SK-N-SH (cell line): ENCODE data around the gene KRT74. TPM values are rescaled to one million over a fixed set of nuclear protein-coding genes. Genes with fewer than 3 reads are reported as not detected.

Experiments
- CTCF ChIA-PET: fragments of 300-600, 350-600 bp; formaldehyde crosslinking; extraction: SDS; loops from one replicate; lab custom pipeline; 2021; lab: Yijun Ruan, JAX
- POLR2A ChIA-PET: fragments of 350-600 bp; sonication (Branson Sonifier 250); formaldehyde crosslinking; extraction: SDS; loops from one replicate; lab custom pipeline; 2020; ENCODE audit warnings: antibody characterized with exemption, inconsistent platforms; lab: Yijun Ruan, JAX
- DNase-seq: peaks from one replicate; pipeline ENCODE4 v3.0.0; 2012
- H2AFZ ChIP-seq: fragments of 200-600 bp; sonication (generic); 2 replicates; pipeline ENCODE4 v1.8.1; 2016; ENCODE audit warnings: antibody characterized with exemption, mild to moderate bottlenecking, low read depth
- H3F3A ChIP-seq: fragments of 200-600 bp; sonication (generic); replicated peaks from 2 replicates; pipeline ENCODE3; 2016; ENCODE audit warnings: antibody characterized with exemption, mild to moderate bottlenecking; ENCODE audit not compliant: insufficient read depth
- H3K27ac ChIP-seq, 2 experiments: fragments of 200-500 bp in 1 of 2; fragments of 200-600 bp in 1 of 2; sonication (Bioruptor generic) in 1 of 2; sonication (generic), shearing (Covaris generic) in 1 of 2; 2 replicates each; pipeline versions ENCODE4 v1.5.1 to v1.6.1; 2014 to 2016; ENCODE audit warnings: low read depth in 2 of 2, inconsistent platforms in 1 of 2, low read length in 1 of 2, mild to moderate bottlenecking in 1 of 2, mixed read lengths in 1 of 2
- H3K27me3 ChIP-seq: fragments of 200-600 bp; sonication (generic), shearing (Covaris generic); 2 replicates; pipeline ENCODE4 v1.6.1; 2016; ENCODE audit warnings: mixed run types; ENCODE audit not compliant: insufficient read depth
- H3K36me3 ChIP-seq, 2 experiments: fragments of 200-500 bp in 1 of 2; fragments of 200-600 bp in 1 of 2; sonication (Bioruptor generic) in 1 of 2; sonication (generic) in 1 of 2; replicated peaks in 1 of 2; 2 replicates each; pipeline versions ENCODE3 to v1.5.1; 2014 to 2016; ENCODE audit warnings: low read length in 1 of 2, mild to moderate bottlenecking in 1 of 2; ENCODE audit not compliant: insufficient read depth in 2 of 2, control insufficient read depth in 1 of 2
- H3K4me1 ChIP-seq, 2 experiments: fragments of 200-500 bp in 1 of 2; fragments of 200-600 bp in 1 of 2; sonication (Bioruptor generic) in 1 of 2; sonication (generic), shearing (Covaris generic) in 1 of 2; 2 replicates each; pipeline versions ENCODE4 v1.5.1 to v1.6.1; 2014 to 2016; ENCODE audit warnings: low read depth in 1 of 2, low read length in 1 of 2, mixed run types in 1 of 2; ENCODE audit not compliant: insufficient read depth in 2 of 2, control insufficient read depth in 1 of 2
- H3K4me2 ChIP-seq: fragments of 200-600 bp; sonication (generic), shearing (Covaris generic); 2 replicates; pipeline ENCODE4 v1.6.1; 2017; ENCODE audit warnings: mixed run types
- H3K4me3 ChIP-seq, 2 experiments: fragments of 200-500 bp in 1 of 2; fragments of 200-600 bp in 1 of 2; sonication (Bioruptor generic) in 1 of 2; sonication (generic), shearing (Covaris generic) in 1 of 2; 2 replicates each; pipeline versions ENCODE4 v1.5.1 to v1.8.1; 2014 to 2016; ENCODE audit warnings: low read depth in 2 of 2, inconsistent platforms in 1 of 2, low read length in 1 of 2, mild to moderate bottlenecking in 1 of 2, mixed read lengths in 1 of 2, moderate library complexity in 1 of 2
- H3K79me2 ChIP-seq: fragments of 200-600 bp; sonication (generic); 2 replicates; pipeline ENCODE4 v1.8.1; 2017; ENCODE audit warnings: mild to moderate bottlenecking; ENCODE audit not compliant: insufficient read depth
- H3K9ac ChIP-seq: fragments of 200-600 bp; sonication (generic); 2 replicates; pipeline ENCODE4 v1.6.1; 2017; ENCODE audit warnings: mixed run types
- H3K9me2 ChIP-seq: fragments of 200-600 bp; sonication (generic); 2 replicates; pipeline ENCODE4 v1.6.1; 2017; ENCODE audit warnings: mixed run types
- H3K9me3 ChIP-seq: fragments of 200-600 bp; sonication (generic); 2 replicates; pipeline ENCODE4 v1.6.1; 2017; ENCODE audit warnings: mixed run types, mild to moderate bottlenecking, moderate library complexity
- H4K20me1 ChIP-seq: fragments of 200-600 bp; sonication (generic); 2 replicates; pipeline ENCODE4 v1.6.1; 2017; ENCODE audit warnings: mild to moderate bottlenecking, mixed run types; ENCODE audit not compliant: insufficient read depth
- CHD2 ChIP-seq: fragments of 150-350 bp; IDR thresholded peaks from 2 replicates; pipeline ENCODE4 v1.6.1; 2018; ENCODE audit warnings: low read length; ENCODE audit not compliant: partially characterized antibody
- CTCF ChIP-seq: fragments of 200-600 bp; sonication (generic); IDR thresholded peaks from 2 replicates; pipeline ENCODE4 v1.6.1; 2017; ENCODE audit warnings: antibody characterized with exemption, mild to moderate bottlenecking, moderate library complexity
- EP300 ChIP-seq, 2 experiments: IDR thresholded peaks; 2 replicates each; pipeline versions ENCODE4 v1.4.0 to v1.6.1; 2012; ENCODE audit warnings: borderline replicate concordance in 1 of 2, low read depth in 1 of 2, low read length in 1 of 2
- EZH2phosphoT487 ChIP-seq: fragments of 200-600 bp; sonication (generic); IDR thresholded peaks from 2 replicates; pipeline ENCODE4 v1.6.1; 2017; ENCODE audit warnings: low read depth, mixed run types, mild to moderate bottlenecking, antibody characterized with exemption, moderate library complexity, borderline replicate concordance
- GATA2 ChIP-seq: sonication (generic); formaldehyde crosslinking; IDR thresholded peaks from 2 replicates; pipeline ENCODE4 v1.5.0; 2020; ENCODE audit warnings: mild to moderate bottlenecking, missing genetic modification reagents
- MEF2A ChIP-seq: IDR thresholded peaks from 2 replicates; pipeline ENCODE4 v1.4.0; 2012; ENCODE audit warnings: low read depth, borderline replicate concordance
- NFIC ChIP-seq: IDR thresholded peaks from 2 replicates; pipeline ENCODE4 v1.4.0; 2012; ENCODE audit warnings: borderline replicate concordance
- NRF1 ChIP-seq: IDR thresholded peaks from 2 replicates; pipeline ENCODE4 v1.6.1; 2012; ENCODE audit warnings: low read depth, mild to moderate bottlenecking, low read length
- POLR2AphosphoS5 ChIP-seq: IDR thresholded peaks from 2 replicates; pipeline ENCODE4 v1.6.1; 2012; ENCODE audit warnings: low read depth, low read length
- RAD21 ChIP-seq: IDR thresholded peaks from 2 replicates; pipeline ENCODE4 v1.6.1; 2012; ENCODE audit warnings: mild to moderate bottlenecking, low read length
- RCOR1 ChIP-seq: fragments of 150-350 bp; IDR thresholded peaks from 2 replicates; pipeline ENCODE4 v1.6.1; 2017; ENCODE audit warnings: antibody characterized with exemption, low read length
- REST ChIP-seq: IDR thresholded peaks from 2 replicates; pipeline ENCODE4 v1.6.1; 2012; ENCODE audit warnings: mild to moderate bottlenecking, low read depth, low read length, moderate library complexity
- RXRA ChIP-seq: IDR thresholded peaks from 2 replicates; pipeline ENCODE4 v1.4.0; 2012; ENCODE audit warnings: low read depth, mild to moderate bottlenecking, borderline replicate concordance
- SMC3 ChIP-seq: IDR thresholded peaks from 2 replicates; pipeline ENCODE4 v1.6.1; 2012; ENCODE audit warnings: low read depth, low read length, improper control_type of control experiment
- TCF12 ChIP-seq: IDR thresholded peaks from 2 replicates; pipeline ENCODE4 v1.4.0; 2012
- TEAD4 ChIP-seq: IDR thresholded peaks from 2 replicates; pipeline ENCODE4 v1.4.0; 2012; ENCODE audit warnings: mild to moderate bottlenecking, borderline replicate concordance; ENCODE audit not compliant: insufficient read depth
- WGBS: methylation state at CpG from one replicate; pipeline ENCODE4 v1.1.6; 2017; ENCODE audit warnings: low lambda C conversion rate; 5-methylcytosine and 5-hydroxymethylcytosine counted together
- polyA plus RNA-seq, 3 experiments: library from polyadenylated mRNA; depleted of rRNA; stranded (reverse); fragments of >200 nt; gene quantifications; 2 replicates each; pipeline ENCODE4 v1.2.3, GENCODE V29; 2012
- TF ChIP-seq, protein P1 (sequence below): IDR thresholded peaks from 2 replicates; pipeline ENCODE4 v1.4.0; 2012; ENCODE audit warnings: low read depth

Gene KRT74
- polyA plus RNA-seq, 1 of the 3 experiments (the other 2 are of a cell fraction) = not detected

GRCh38 chr12:52600071-52600470, 26.4 kb upstream of the KRT74 start:
- Histone ChIP-seq H4K20me1 (no peaks in the 10 kb centered on the region), H3K9me3 (no peaks in the 10 kb centered on the region), H3K4me1 (no peaks in the 10 kb centered on the region), H3K9ac (no peak overlapping the region), H3K4me3 (no peak overlapping the region), H3F3A (no peaks in the 10 kb centered on the region), H3K4me2 (no peak overlapping the region), H3K27ac (no peak overlapping the region), H3K36me3 (no peaks in the 10 kb centered on the region), H2AFZ (no peak overlapping the region), H3K27me3 (peaks cover 52% of the 10 kb centered on the region), H3K79me2 (no peaks in the 10 kb centered on the region), H3K9me2 (no peaks in the 10 kb centered on the region)
- WGBS = 0% methylated on average over 2 of the region's 2 CpGs
- DNase-seq = no peak
- ChIA-PET CTCF (no interaction called here), POLR2A (no interaction called here)
- TF ChIP-seq NFIC = no peak
- TF ChIP-seq NRF1 = no peak
- no peak for TF ChIP-seq EZH2phosphoT487
- TF ChIP-seq POLR2AphosphoS5 = no peak
- no peak for TF ChIP-seq EP300 (IDR thresholded peaks at IDR 0.05; ENCODE audit: borderline replicate concordance in 1 of 2, low read depth in 1 of 2, low read length in 1 of 2)
- TF ChIP-seq TEAD4 = no peak
- no peak for TF ChIP-seq SMC3
- TF ChIP-seq CHD2 = no peak
- TF ChIP-seq REST = no peak
- no peak for TF ChIP-seq RAD21
- TF ChIP-seq TCF12 = no peak
- no peak for TF ChIP-seq CTCF
- no peak for TF ChIP-seq RXRA
- TF ChIP-seq MEF2A = no peak
- no peak for TF ChIP-seq GATA2 (CRISPR knock-in tag)
- TF ChIP-seq, protein P1, sequence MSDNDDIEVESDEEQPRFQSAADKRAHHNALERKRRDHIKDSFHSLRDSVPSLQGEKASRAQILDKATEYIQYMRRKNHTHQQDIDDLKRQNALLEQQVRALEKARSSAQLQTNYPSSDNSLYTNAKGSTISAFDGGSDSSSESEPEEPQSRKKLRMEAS = no peak
- no peak for TF ChIP-seq RCOR1
- TF ChIP-seq, all 33 proteins: peak for 0
